ENCODE measurements around the gene NMT2.

NMT2 gene

GRCh38 chr10:15182540-15183207, 14.2 kb upstream of the NMT2 start:
- in situ Hi-C loops (cut with HindIII; ENCODE audit: low sequenced_read_pairs): no loop called here

GRCh38 chr10:15181576-15182156, 13.2 kb upstream of the NMT2 start:
- in situ Hi-C loops (cut with HindIII; ENCODE audit: low sequenced_read_pairs): no loop called here

- in situ Hi-C loops (cut with HindIII; ENCODE audit: low sequenced_read_pairs): no loop called here
These were observed 12.2 kb upstream of the NMT2 start for GRCh38 chr10:15180736-15181135.

- in situ Hi-C loops (cut with HindIII; ENCODE audit: low sequenced_read_pairs): no loop called here
These were observed 7.8 kb upstream of the NMT2 start for GRCh38 chr10:15176269-15176668.

- in situ Hi-C loops (cut with HindIII; ENCODE audit: low sequenced_read_pairs): no loop called here
These were observed 7.1 kb upstream of the NMT2 start for GRCh38 chr10:15175587-15175986.

- in situ Hi-C loops (cut with HindIII; ENCODE audit: low sequenced_read_pairs): no loop called here
These were observed 3.9 kb upstream of the NMT2 start for GRCh38 chr10:15172306-15172840.

GRCh38 chr10:15169555-15170401, 1.3 kb upstream of the NMT2 start:
- in situ Hi-C loops (cut with HindIII; ENCODE audit: low sequenced_read_pairs): no loop called here

GRCh38 chr10:15168786-15169554, 477 bp upstream of the NMT2 start:
- in situ Hi-C loops (cut with HindIII; ENCODE audit: low sequenced_read_pairs): no loop called here

GRCh38 chr10:15167411-15168290, 842 bp downstream of the NMT2 start:
- in situ Hi-C loops (cut with HindIII; ENCODE audit: low sequenced_read_pairs): no loop called here

- in situ Hi-C loops (cut with HindIII; ENCODE audit: low sequenced_read_pairs): no loop called here
These were observed 2.2 kb downstream of the NMT2 start for GRCh38 chr10:15166325-15166724.

GRCh38 chr10:15163253-15163828, 5.2 kb downstream of the NMT2 start:
- in situ Hi-C loops (cut with HindIII; ENCODE audit: low sequenced_read_pairs): no loop called here

- in situ Hi-C loops (cut with HindIII; ENCODE audit: low sequenced_read_pairs): no loop called here
These were observed 9.5 kb downstream of the NMT2 start for GRCh38 chr10:15158972-15159371.

- in situ Hi-C loops (cut with HindIII; ENCODE audit: low sequenced_read_pairs): no loop called here
These were observed 10.0 kb downstream of the NMT2 start for GRCh38 chr10:15158448-15158847.

- in situ Hi-C loops (cut with HindIII; ENCODE audit: low sequenced_read_pairs): no loop called here
These were observed 12.4 kb downstream of the NMT2 start for GRCh38 chr10:15155978-15156656.

- in situ Hi-C loops (cut with HindIII; ENCODE audit: low sequenced_read_pairs): no loop called here
These were observed 15.9 kb downstream of the NMT2 start for GRCh38 chr10:15152556-15152955.

GRCh38 chr10:15150563-15150962, 17.9 kb downstream of the NMT2 start:
- in situ Hi-C loops (cut with HindIII; ENCODE audit: low sequenced_read_pairs): no loop called here

- in situ Hi-C loops (cut with HindIII; ENCODE audit: low sequenced_read_pairs): no loop called here
These were observed 19.3 kb downstream of the NMT2 start for GRCh38 chr10:15149042-15149771.

- in situ Hi-C loops (cut with HindIII; ENCODE audit: low sequenced_read_pairs): no loop called here
These were observed 20.7 kb downstream of the NMT2 start for GRCh38 chr10:15147594-15148392.
